Neural crest cell (in vitro differentiated cells): ENCODE results near the gene COLEC11. TPM values are rescaled to one million over a fixed set of nuclear protein-coding genes. Genes with fewer than 3 reads are reported as not detected.

Experiments used
- DNase-seq: peaks from one replicate; pipeline ENCODE4 v3.0.0; 2021; ENCODE audit warnings: low read depth, mixed read lengths, low spot score
- H3K27ac Mint-ChIP-seq: one replicate; pipeline ENCODE4 v1.8.0; 2021; ENCODE audit warnings: mild to moderate bottlenecking, mixed read lengths; ENCODE audit not compliant: unreplicated experiment
- H3K27me3 Mint-ChIP-seq: 2 replicates; pipeline ENCODE4 v1.8.0; 2021; ENCODE audit warnings: low read depth, mild to moderate bottlenecking, mixed read lengths
- H3K36me3 Mint-ChIP-seq: 2 replicates; pipeline ENCODE4 v1.8.0; 2021; ENCODE audit warnings: low read depth, mild to moderate bottlenecking, mixed read lengths
- H3K4me1 Mint-ChIP-seq: 2 replicates; pipeline ENCODE4 v1.8.0; 2021; ENCODE audit warnings: mixed read lengths
- H3K4me3 Mint-ChIP-seq: one replicate; pipeline ENCODE4 v1.8.0; 2021; ENCODE audit warnings: mild to moderate bottlenecking, mixed read lengths
- H3K9me3 Mint-ChIP-seq: 2 replicates; pipeline ENCODE4 v1.8.0; 2021; ENCODE audit warnings: mixed read lengths
- CTCF ChIP-seq: fragments of 200-600 bp; sonication (generic); conservative IDR thresholded peaks from 2 replicates; pipeline ENCODE4 v1.5.0; 2021; ENCODE audit warnings: antibody characterized with exemption, mild to moderate bottlenecking
- total RNA-seq: library from RNA; stranded (reverse); gene quantifications from 2 replicates; pipeline ENCODE4 v1.2.1, GENCODE V29; 2021

The COLEC11 gene
- total RNA-seq, 1 donor from 2014 or later: not detected

GRCh38 chr2:3678212-3678611, 83.3 kb downstream of the COLEC11 start:
- no peaks in the 10 kb centered on the region for H3K4me1 Mint-ChIP-seq
- H3K4me3 Mint-ChIP-seq: no peak overlapping the region
- no peaks in the 10 kb centered on the region for H3K36me3 Mint-ChIP-seq
- H3K9me3 Mint-ChIP-seq: no peaks in the 10 kb centered on the region
- H3K27ac Mint-ChIP-seq: no peak overlapping the region
- TF ChIP-seq CTCF: no peak
- DNase-seq: no peak
- H3K27me3 Mint-ChIP-seq: no peaks in the 10 kb centered on the region

GRCh38 chr2:3679180-3679579, 84.3 kb downstream of the COLEC11 start:
- Mint-ChIP-seq H3K9me3 (no peaks in the 10 kb centered on the region), H3K27me3 (no peaks in the 10 kb centered on the region), H3K36me3 (no peaks in the 10 kb centered on the region), H3K4me1 (no peaks in the 10 kb centered on the region), H3K27ac (no peak overlapping the region), H3K4me3 (no peak overlapping the region)
- TF ChIP-seq CTCF: no peak
- DNase-seq: no peak

- H3K4me3 Mint-ChIP-seq: no peak overlapping the region
- no peaks in the 10 kb centered on the region for H3K9me3 Mint-ChIP-seq
- H3K36me3 Mint-ChIP-seq: no peaks in the 10 kb centered on the region
- H3K4me1 Mint-ChIP-seq: no peaks in the 10 kb centered on the region
- TF ChIP-seq CTCF: no peak
- H3K27ac Mint-ChIP-seq: no peak overlapping the region
- H3K27me3 Mint-ChIP-seq: no peaks in the 10 kb centered on the region
- DNase-seq: no peak
These were observed 84.9 kb downstream of the COLEC11 start for GRCh38 chr2:3679616-3680393.

- H3K4me3 Mint-ChIP-seq: no peak overlapping the region
- H3K36me3 Mint-ChIP-seq: no peaks in the 10 kb centered on the region
- DNase-seq: no peak
- no peaks in the 10 kb centered on the region for H3K9me3 Mint-ChIP-seq
- no peaks in the 10 kb centered on the region for H3K4me1 Mint-ChIP-seq
- H3K27ac Mint-ChIP-seq: no peak overlapping the region
- H3K27me3 Mint-ChIP-seq: peaks cover 2% of the 10 kb centered on the region
- no peak for TF ChIP-seq CTCF
These were observed 85.8 kb downstream of the COLEC11 start for GRCh38 chr2:3680548-3681345.

- Mint-ChIP-seq H3K4me1 (no peaks in the 10 kb centered on the region), H3K27ac (no peak overlapping the region), H3K4me3 (no peak overlapping the region), H3K9me3 (no peaks in the 10 kb centered on the region), H3K36me3 (no peaks in the 10 kb centered on the region), H3K27me3 (peaks cover 6% of the 10 kb centered on the region)
- no peak for DNase-seq
- no peak for TF ChIP-seq CTCF
These were observed 86.7 kb downstream of the COLEC11 start for GRCh38 chr2:3681625-3682024.
